ENCODE measurements around the gene KIAA1958. TPM values are rescaled to one million over a fixed set of nuclear protein-coding genes. Genes with fewer than 3 reads are reported as not detected.

Gene KIAA1958
- total RNA-seq, 1 experiment from 2014 or later, result 18.5 TPM

DNA sequence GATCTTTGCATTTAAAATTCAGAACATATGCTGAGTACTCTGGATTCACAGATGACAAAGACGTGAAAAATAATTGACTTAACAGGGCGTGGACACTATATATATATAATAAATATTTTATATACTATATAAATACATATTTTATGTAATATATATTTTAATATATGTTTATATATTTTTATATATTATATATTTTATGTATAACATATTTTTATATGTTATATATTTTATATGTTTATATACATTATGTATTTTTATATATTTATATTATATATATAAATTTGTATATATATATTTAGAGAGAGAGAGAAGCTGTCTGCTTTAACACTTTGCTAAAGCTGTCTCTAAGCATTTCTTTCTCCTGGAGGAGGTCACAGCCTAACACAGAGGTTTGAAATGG is 118.2 kb downstream of the KIAA1958 start:
- H4K20me1 ChIP-seq (ENCODE audit: insufficient read depth), result no peaks in the 10 kb centered on the region; the same call in 1 of the 2 replicates
- TF ChIP-seq YY1 (IDR thresholded peaks at IDR 0.05; ENCODE audit: extremely low read depth, insufficient replicate concordance, low read depth, low read length) (no peak), ZNF274 (IDR thresholded peaks at IDR 0.05; ENCODE audit: low read depth, low read length) (no peak)
- no peaks in the 10 kb centered on the region for H3K9me2 ChIP-seq (ENCODE audit: insufficient read depth)
- H3K4me1 ChIP-seq (ENCODE audit: control insufficient read depth in 1 of 2, insufficient read depth in 2 of 2, low read length in 2 of 2), result no peaks in the 10 kb centered on the region
- no peak overlapping the region for H2AFZ ChIP-seq (ENCODE audit: low read depth, low read length, poor library complexity, severe bottlenecking)
- no peak overlapping the region for H3K4me2 ChIP-seq (ENCODE audit: low read length)
- no peaks in the 10 kb centered on the region for H3K36me3 ChIP-seq (ENCODE audit: control insufficient read depth in 1 of 2, insufficient read depth in 2 of 2, low read length in 2 of 2)
- H3K27ac ChIP-seq (ENCODE audit: low read depth, low read length), result no peak overlapping the region
- H3K27me3 ChIP-seq (ENCODE audit: insufficient read depth, low read length), result no peaks in the 10 kb centered on the region
- no peak overlapping the region for H3K4me3 ChIP-seq (replicated peaks in 1 of 2; ENCODE audit: low read depth in 1 of 2, low read length in 2 of 2)
- no TSS peak for BruUV-seq (replicated peaks)
- ChIA-PET CTCF (no interaction called here), POLR2A (no interaction called here), RAD21 (ENCODE audit: low non-redundant PET in 1 of 2, low total read pairs in 2 of 2, uncharacterized antibody in 2 of 2, unreplicated experiment in 2 of 2) (no interaction called here)
- intact Hi-C loops (cut with micrococcal nuclease), result no loop called here
- DNase-seq (ENCODE audit: low read depth, low spot score) (no peak), ATAC-seq (no peak)
- H3K9me3 ChIP-seq (ENCODE audit: control insufficient read depth in 1 of 2, insufficient read depth in 1 of 2, low read depth in 1 of 2, low read length in 2 of 2), result no peaks in the 10 kb centered on the region
- no peak overlapping the region for H3K9ac ChIP-seq (ENCODE audit: low read length)
- H3K79me2 ChIP-seq (ENCODE audit: insufficient read depth, low read length), result no peaks in the 10 kb centered on the region

DNA sequence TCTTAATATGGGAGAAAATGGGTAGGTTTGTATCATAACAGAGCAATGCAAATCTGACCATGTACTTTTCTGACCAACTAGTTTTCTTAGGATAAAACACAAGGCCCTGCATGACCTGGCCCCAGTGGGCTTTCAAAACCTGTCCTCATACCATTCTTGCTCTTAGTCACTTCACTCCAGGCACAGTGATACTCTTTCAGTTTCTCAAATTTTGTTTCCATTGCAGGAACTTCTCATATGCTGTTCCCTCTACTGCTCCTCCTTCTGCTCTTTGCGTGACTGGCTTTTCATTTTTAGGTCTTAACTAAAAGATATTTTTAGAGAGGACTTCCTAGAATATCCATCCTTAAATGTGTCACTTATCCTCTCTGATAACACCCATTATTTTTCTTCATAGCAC is 118.9 kb downstream of the KIAA1958 start:
- no peaks in the 10 kb centered on the region for H3K9me3 ChIP-seq (ENCODE audit: control insufficient read depth in 1 of 2, insufficient read depth in 1 of 2, low read depth in 1 of 2, low read length in 2 of 2)
- no peaks in the 10 kb centered on the region for H3K36me3 ChIP-seq (ENCODE audit: control insufficient read depth in 1 of 2, insufficient read depth in 2 of 2, low read length in 2 of 2)
- no peaks in the 10 kb centered on the region for H3K4me1 ChIP-seq (ENCODE audit: control insufficient read depth in 1 of 2, insufficient read depth in 2 of 2, low read length in 2 of 2)
- H4K20me1 ChIP-seq (ENCODE audit: insufficient read depth), result no peaks in the 10 kb centered on the region; the same call in 1 of the 2 replicates
- H3K27me3 ChIP-seq (ENCODE audit: insufficient read depth, low read length), result no peaks in the 10 kb centered on the region
- RAD21 ChIA-PET (ENCODE audit: low non-redundant PET in 1 of 2, low total read pairs in 2 of 2, uncharacterized antibody in 2 of 2, unreplicated experiment in 2 of 2), result no interaction called here
- no peaks in the 10 kb centered on the region for H3K9me2 ChIP-seq (ENCODE audit: insufficient read depth)
- no peak overlapping the region for H3K4me3 ChIP-seq (replicated peaks in 1 of 2; ENCODE audit: low read depth in 1 of 2, low read length in 2 of 2)
- CTCF ChIA-PET, result no interaction called here
- ATAC-seq, result no peak
- no peak overlapping the region for H3K9ac ChIP-seq (ENCODE audit: low read length)
- POLR2A ChIA-PET, result no interaction called here
- no peak for DNase-seq (ENCODE audit: low read depth, low spot score)
- intact Hi-C loops (cut with micrococcal nuclease), result no loop called here
- no peaks in the 10 kb centered on the region for H3K79me2 ChIP-seq (ENCODE audit: insufficient read depth, low read length)
- H3K4me2 ChIP-seq (ENCODE audit: low read length), result no peak overlapping the region
- H2AFZ ChIP-seq (ENCODE audit: low read depth, low read length, poor library complexity, severe bottlenecking), result no peak overlapping the region
- no TSS peak for BruUV-seq (replicated peaks)
- H3K27ac ChIP-seq (ENCODE audit: low read depth, low read length), result no peak overlapping the region
- TF ChIP-seq RAD21 (IDR thresholded peaks at IDR 0.05; ENCODE audit: low read depth) (no peak), TCF7L2 (IDR thresholded peaks at IDR 0.05; ENCODE audit: borderline replicate concordance, extremely low read depth, insufficient read depth, insufficient read length) (no peak), EZH2phosphoT487 (IDR thresholded peaks at IDR 0.05; ENCODE audit: borderline replicate concordance) (no peak), EGR1 (IDR thresholded peaks at IDR 0.05; ENCODE audit: low read depth) (no peak), ELF1 (IDR thresholded peaks at IDR 0.05; ENCODE audit: borderline replicate concordance, low read depth) (no peak), FOSL1 (IDR thresholded peaks at IDR 0.05; ENCODE audit: low read depth) (no peak), SP1 (IDR thresholded peaks at IDR 0.05; ENCODE audit: low read depth) (no peak), ZFX (IDR thresholded peaks at IDR 0.05) (no peak), POLR2AphosphoS5 (IDR thresholded peaks at IDR 0.05; ENCODE audit: low read depth, low read length) (no peak), YY1 (IDR thresholded peaks at IDR 0.05; ENCODE audit: extremely low read depth, insufficient replicate concordance, low read depth, low read length) (no peak), SIN3A (IDR thresholded peaks at IDR 0.05; ENCODE audit: low read depth) (no peak), SRF (IDR thresholded peaks at IDR 0.05; ENCODE audit: low read depth) (no peak), ZNF274 (IDR thresholded peaks at IDR 0.05; ENCODE audit: low read depth, low read length) (no peak), EZH2 (IDR thresholded peaks at IDR 0.05) (no peak)
- TF ChIP-seq, protein P1, sequence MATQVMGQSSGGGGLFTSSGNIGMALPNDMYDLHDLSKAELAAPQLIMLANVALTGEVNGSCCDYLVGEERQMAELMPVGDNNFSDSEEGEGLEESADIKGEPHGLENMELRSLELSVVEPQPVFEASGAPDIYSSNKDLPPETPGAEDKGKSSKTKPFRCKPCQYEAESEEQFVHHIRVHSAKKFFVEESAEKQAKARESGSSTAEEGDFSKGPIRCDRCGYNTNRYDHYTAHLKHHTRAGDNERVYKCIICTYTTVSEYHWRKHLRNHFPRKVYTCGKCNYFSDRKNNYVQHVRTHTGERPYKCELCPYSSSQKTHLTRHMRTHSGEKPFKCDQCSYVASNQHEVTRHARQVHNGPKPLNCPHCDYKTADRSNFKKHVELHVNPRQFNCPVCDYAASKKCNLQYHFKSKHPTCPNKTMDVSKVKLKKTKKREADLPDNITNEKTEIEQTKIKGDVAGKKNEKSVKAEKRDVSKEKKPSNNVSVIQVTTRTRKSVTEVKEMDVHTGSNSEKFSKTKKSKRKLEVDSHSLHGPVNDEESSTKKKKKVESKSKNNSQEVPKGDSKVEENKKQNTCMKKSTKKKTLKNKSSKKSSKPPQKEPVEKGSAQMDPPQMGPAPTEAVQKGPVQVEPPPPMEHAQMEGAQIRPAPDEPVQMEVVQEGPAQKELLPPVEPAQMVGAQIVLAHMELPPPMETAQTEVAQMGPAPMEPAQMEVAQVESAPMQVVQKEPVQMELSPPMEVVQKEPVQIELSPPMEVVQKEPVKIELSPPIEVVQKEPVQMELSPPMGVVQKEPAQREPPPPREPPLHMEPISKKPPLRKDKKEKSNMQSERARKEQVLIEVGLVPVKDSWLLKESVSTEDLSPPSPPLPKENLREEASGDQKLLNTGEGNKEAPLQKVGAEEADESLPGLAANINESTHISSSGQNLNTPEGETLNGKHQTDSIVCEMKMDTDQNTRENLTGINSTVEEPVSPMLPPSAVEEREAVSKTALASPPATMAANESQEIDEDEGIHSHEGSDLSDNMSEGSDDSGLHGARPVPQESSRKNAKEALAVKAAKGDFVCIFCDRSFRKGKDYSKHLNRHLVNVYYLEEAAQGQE (IDR thresholded peaks at IDR 0.05; ENCODE audit: low read depth), result no peak
- TF ChIP-seq, protein P2, sequence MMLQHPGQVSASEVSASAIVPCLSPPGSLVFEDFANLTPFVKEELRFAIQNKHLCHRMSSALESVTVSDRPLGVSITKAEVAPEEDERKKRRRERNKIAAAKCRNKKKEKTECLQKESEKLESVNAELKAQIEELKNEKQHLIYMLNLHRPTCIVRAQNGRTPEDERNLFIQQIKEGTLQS (IDR thresholded peaks at IDR 0.05), result no peak

All from HCT116 (cell line).